Caco-2 (cell line): ENCODE measurements around the gene NUB1. TPM values are rescaled to one million over a fixed set of nuclear protein-coding genes. Genes with fewer than 3 reads are reported as not detected.

Source experiments
- BruUV-seq: library from RNA; stranded (reverse); fragments of 400-500 nt; replicated peaks from 2 replicates; lab custom pipeline; 2021; lab: Mats Ljungman, UMichigan
- CTCF ChIA-PET: fragments of 300-600 bp; sonication (Branson Sonifier 250); formaldehyde crosslinking; loops from one replicate; lab custom pipeline; 2022; ENCODE audit warnings: antibody characterized with exemption; lab: Charles Lee
- POLR2A ChIA-PET: fragments of 300-600 bp; sonication (Branson Sonifier 250); formaldehyde crosslinking; loops from one replicate; lab custom pipeline; 2022; ENCODE audit warnings: antibody characterized with exemption; lab: Charles Lee
- DNase-seq, 2 experiments: peaks; one replicate each; pipeline versions ENCODE4 v3.0.0 to v3.0.0-alpha.2; 2020 to 2022
- H3K27me3 ChIP-seq: replicated peaks from 2 replicates; pipeline ENCODE4 v1.6.0; 2011; ENCODE audit warnings: low read length; ENCODE audit not compliant: control insufficient read depth, insufficient read depth
- H3K36me3 ChIP-seq: 2 replicates; pipeline ENCODE4 v1.5.1; 2011; ENCODE audit warnings: low read length; ENCODE audit not compliant: control insufficient read depth, insufficient read depth
- H3K4me1 ChIP-seq: fragments of 250-450 bp; sonication (Bioruptor Pico); 2 replicates; pipeline ENCODE4 v1.5.1; 2020; ENCODE audit warnings: mild to moderate bottlenecking
- H3K4me3 ChIP-seq: 2 replicates; pipeline ENCODE4 v1.5.1; 2011; ENCODE audit warnings: low read depth, mild to moderate bottlenecking, control low read depth, low read length
- H3K9me3 ChIP-seq: fragments of 250-450 bp; sonication (Bioruptor Pico); 2 replicates; pipeline ENCODE4 v1.5.1; 2020; ENCODE audit warnings: mild to moderate bottlenecking, moderate library complexity
- H3K27ac Mint-ChIP-seq: one replicate; pipeline ENCODE4 v1.8.0; 2022; ENCODE audit warnings: mixed read lengths; ENCODE audit not compliant: unreplicated experiment
- H3K27me3 Mint-ChIP-seq: one replicate; pipeline ENCODE4 v1.8.0; 2022; ENCODE audit warnings: mixed read lengths; ENCODE audit not compliant: insufficient read depth, unreplicated experiment
- H3K36me3 Mint-ChIP-seq: one replicate; pipeline ENCODE4 v1.8.0; 2022; ENCODE audit warnings: mild to moderate bottlenecking, mixed read lengths; ENCODE audit not compliant: insufficient read depth, unreplicated experiment
- H3K4me1 Mint-ChIP-seq: one replicate; pipeline ENCODE4 v1.8.0; 2022; ENCODE audit warnings: low read depth, mixed read lengths; ENCODE audit not compliant: unreplicated experiment
- H3K4me3 Mint-ChIP-seq: one replicate; pipeline ENCODE4 v1.8.0; 2022; ENCODE audit warnings: mild to moderate bottlenecking, moderate library complexity, mixed read lengths; ENCODE audit not compliant: unreplicated experiment
- H3K9me3 Mint-ChIP-seq: one replicate; pipeline ENCODE4 v1.8.0; 2022; ENCODE audit warnings: mixed read lengths; ENCODE audit not compliant: unreplicated experiment
- CTCF ChIP-seq, 2 experiments: fragments of 200-600 bp in 1 of 2; IDR thresholded peaks; 1 replicate in 1 of 2; 2 replicates in 1 of 2; pipeline versions ENCODE4 v1.5.1 to v1.8.0; 2011 to 2022; ENCODE audit warnings: antibody characterized with exemption in 1 of 2, control low read depth in 1 of 2, inconsistent platforms in 1 of 2, low read depth in 1 of 2, low read length in 1 of 2, mild to moderate bottlenecking in 1 of 2, moderate library complexity in 1 of 2; ENCODE audit not compliant: insufficient read depth in 1 of 2, severe bottlenecking in 1 of 2, unreplicated experiment in 1 of 2
- intact Hi-C: fragments of 100-400 bp; cut with micrococcal nuclease; formaldehyde crosslinking; loops from one replicate; pipeline ENCODE4 v1.10.0; 2022; ENCODE audit not compliant: unreplicated experiment
- total RNA-seq: library from RNA; stranded (reverse); gene quantifications from 2 replicates; pipeline ENCODE4 v1.2.3, GENCODE V29; 2022

NUB1 gene
- total RNA-seq, 1 experiment from 2014 or later: 51.6 TPM

GRCh38 chr7:151388007-151388297, 46.3 kb downstream of the NUB1 start:
- Histone ChIP-seq H3K4me1 (0 out of 2 replicates have a peak, but pooled peaks cover 1% of the 10 kb centered on the region), H3K36me3 (no peaks in the 10 kb centered on the region), H3K27me3 (no peaks in the 10 kb centered on the region), H3K9me3 (no peaks in the 10 kb centered on the region), H3K4me3 (no peak overlapping the region)
- DNase-seq: no peak
- Mint-ChIP-seq H3K9me3 (no peaks in the 10 kb centered on the region), H3K27ac (no peak overlapping the region), H3K4me3 (no peak overlapping the region), H3K4me1 (no peaks in the 10 kb centered on the region), H3K27me3 (peaks cover 4% of the 10 kb centered on the region), H3K36me3 (no peaks in the 10 kb centered on the region)
- POLR2A ChIA-PET: no interaction called here
- no TSS peak for BruUV-seq
- intact Hi-C loops: no loop called here
- TF ChIP-seq CTCF (IDR thresholded peaks at IDR 0.05; ENCODE audit: insufficient read depth in 1 of 2, low read depth in 1 of 2, low read length in 1 of 2, severe bottlenecking in 1 of 2, unreplicated experiment in 1 of 2): no peak
- CTCF ChIA-PET: no interaction called here

GRCh38 chr7:151388430-151388829, 46.8 kb downstream of the NUB1 start:
- BruUV-seq: no TSS peak
- Histone ChIP-seq H3K9me3 (no peaks in the 10 kb centered on the region), H3K4me3 (no peak overlapping the region), H3K27me3 (no peaks in the 10 kb centered on the region), H3K36me3 (no peaks in the 10 kb centered on the region), H3K4me1 (peaks cover 6% of the 10 kb centered on the region)
- H3K27me3 Mint-ChIP-seq: peaks cover 4% of the 10 kb centered on the region
- H3K27ac Mint-ChIP-seq: no peak overlapping the region
- DNase-seq: no peak
- H3K9me3 Mint-ChIP-seq: no peaks in the 10 kb centered on the region
- CTCF ChIA-PET: no interaction called here
- no peak overlapping the region for H3K4me3 Mint-ChIP-seq
- H3K36me3 Mint-ChIP-seq: no peaks in the 10 kb centered on the region
- POLR2A ChIA-PET: no interaction called here
- intact Hi-C loops: no loop called here
- no peaks in the 10 kb centered on the region for H3K4me1 Mint-ChIP-seq
- TF ChIP-seq CTCF (IDR thresholded peaks at IDR 0.05; ENCODE audit: insufficient read depth in 1 of 2, low read depth in 1 of 2, low read length in 1 of 2, severe bottlenecking in 1 of 2, unreplicated experiment in 1 of 2): no peak

- ChIA-PET CTCF (no interaction called here), POLR2A (no interaction called here)
- no TSS peak for BruUV-seq
- Histone ChIP-seq H3K27me3 (no peaks in the 10 kb centered on the region), H3K4me1 (peaks cover 12% of the 10 kb centered on the region), H3K36me3 (no peaks in the 10 kb centered on the region), H3K4me3 (no peak overlapping the region), H3K9me3 (no peaks in the 10 kb centered on the region)
- no peaks in the 10 kb centered on the region for H3K36me3 Mint-ChIP-seq
- peaks cover 4% of the 10 kb centered on the region for H3K27me3 Mint-ChIP-seq
- TF ChIP-seq CTCF (IDR thresholded peaks at IDR 0.05; ENCODE audit: insufficient read depth in 1 of 2, low read depth in 1 of 2, low read length in 1 of 2, severe bottlenecking in 1 of 2, unreplicated experiment in 1 of 2): no peak
- H3K9me3 Mint-ChIP-seq: no peaks in the 10 kb centered on the region
- no peak overlapping the region for H3K27ac Mint-ChIP-seq
- no peaks in the 10 kb centered on the region for H3K4me1 Mint-ChIP-seq
- intact Hi-C loops: no loop called here
- no peak overlapping the region for H3K4me3 Mint-ChIP-seq
- DNase-seq: no peak
These were observed 47.6 kb downstream of the NUB1 start for GRCh38 chr7:151389096-151389767.
